SK-N-SH (cell line): ENCODE results near the gene CUL3. TPM values are rescaled to one million over a fixed set of nuclear protein-coding genes. Genes with fewer than 3 reads are reported as not detected.

ENCODE experiments used
- CTCF ChIA-PET: fragments of 300-600, 350-600 bp; formaldehyde crosslinking; extraction: SDS; loops from one replicate; lab custom pipeline; 2021; lab: Yijun Ruan, JAX
- POLR2A ChIA-PET: fragments of 350-600 bp; sonication (Branson Sonifier 250); formaldehyde crosslinking; extraction: SDS; loops from one replicate; lab custom pipeline; 2020; ENCODE audit warnings: antibody characterized with exemption, inconsistent platforms; lab: Yijun Ruan, JAX
- DNase-seq: peaks from one replicate; pipeline ENCODE4 v3.0.0; 2012
- H2AFZ ChIP-seq: fragments of 200-600 bp; sonication (generic); 2 replicates; pipeline ENCODE4 v1.8.1; 2016; ENCODE audit warnings: antibody characterized with exemption, mild to moderate bottlenecking, low read depth
- H3F3A ChIP-seq: fragments of 200-600 bp; sonication (generic); replicated peaks from 2 replicates; pipeline ENCODE3; 2016; ENCODE audit warnings: antibody characterized with exemption, mild to moderate bottlenecking; ENCODE audit not compliant: insufficient read depth
- H3K27ac ChIP-seq, 2 experiments: fragments of 200-500 bp in 1 of 2; fragments of 200-600 bp in 1 of 2; sonication (Bioruptor generic) in 1 of 2; sonication (generic), shearing (Covaris generic) in 1 of 2; 2 replicates each; pipeline versions ENCODE4 v1.5.1 to v1.6.1; 2014 to 2016; ENCODE audit warnings: low read depth in 2 of 2, inconsistent platforms in 1 of 2, low read length in 1 of 2, mild to moderate bottlenecking in 1 of 2, mixed read lengths in 1 of 2
- H3K27me3 ChIP-seq: fragments of 200-600 bp; sonication (generic), shearing (Covaris generic); 2 replicates; pipeline ENCODE4 v1.6.1; 2016; ENCODE audit warnings: mixed run types; ENCODE audit not compliant: insufficient read depth
- H3K36me3 ChIP-seq, 2 experiments: fragments of 200-500 bp in 1 of 2; fragments of 200-600 bp in 1 of 2; sonication (Bioruptor generic) in 1 of 2; sonication (generic) in 1 of 2; replicated peaks in 1 of 2; 2 replicates each; pipeline versions ENCODE3 to v1.5.1; 2014 to 2016; ENCODE audit warnings: low read length in 1 of 2, mild to moderate bottlenecking in 1 of 2; ENCODE audit not compliant: insufficient read depth in 2 of 2, control insufficient read depth in 1 of 2
- H3K4me1 ChIP-seq, 2 experiments: fragments of 200-500 bp in 1 of 2; fragments of 200-600 bp in 1 of 2; sonication (Bioruptor generic) in 1 of 2; sonication (generic), shearing (Covaris generic) in 1 of 2; 2 replicates each; pipeline versions ENCODE4 v1.5.1 to v1.6.1; 2014 to 2016; ENCODE audit warnings: low read depth in 1 of 2, low read length in 1 of 2, mixed run types in 1 of 2; ENCODE audit not compliant: insufficient read depth in 2 of 2, control insufficient read depth in 1 of 2
- H3K4me2 ChIP-seq: fragments of 200-600 bp; sonication (generic), shearing (Covaris generic); 2 replicates; pipeline ENCODE4 v1.6.1; 2017; ENCODE audit warnings: mixed run types
- H3K4me3 ChIP-seq, 2 experiments: fragments of 200-500 bp in 1 of 2; fragments of 200-600 bp in 1 of 2; sonication (Bioruptor generic) in 1 of 2; sonication (generic), shearing (Covaris generic) in 1 of 2; 2 replicates each; pipeline versions ENCODE4 v1.5.1 to v1.8.1; 2014 to 2016; ENCODE audit warnings: low read depth in 2 of 2, inconsistent platforms in 1 of 2, low read length in 1 of 2, mild to moderate bottlenecking in 1 of 2, mixed read lengths in 1 of 2, moderate library complexity in 1 of 2
- H3K79me2 ChIP-seq: fragments of 200-600 bp; sonication (generic); 2 replicates; pipeline ENCODE4 v1.8.1; 2017; ENCODE audit warnings: mild to moderate bottlenecking; ENCODE audit not compliant: insufficient read depth
- H3K9ac ChIP-seq: fragments of 200-600 bp; sonication (generic); 2 replicates; pipeline ENCODE4 v1.6.1; 2017; ENCODE audit warnings: mixed run types
- H3K9me2 ChIP-seq: fragments of 200-600 bp; sonication (generic); 2 replicates; pipeline ENCODE4 v1.6.1; 2017; ENCODE audit warnings: mixed run types
- H3K9me3 ChIP-seq: fragments of 200-600 bp; sonication (generic); 2 replicates; pipeline ENCODE4 v1.6.1; 2017; ENCODE audit warnings: mixed run types, mild to moderate bottlenecking, moderate library complexity
- H4K20me1 ChIP-seq: fragments of 200-600 bp; sonication (generic); 2 replicates; pipeline ENCODE4 v1.6.1; 2017; ENCODE audit warnings: mild to moderate bottlenecking, mixed run types; ENCODE audit not compliant: insufficient read depth
- ELF1 ChIP-seq: IDR thresholded peaks from 2 replicates; pipeline ENCODE4 v1.4.0; 2012
- EP300 ChIP-seq, 2 experiments: IDR thresholded peaks; 2 replicates each; pipeline versions ENCODE4 v1.4.0 to v1.6.1; 2012; ENCODE audit warnings: borderline replicate concordance in 1 of 2, low read depth in 1 of 2, low read length in 1 of 2
- FOSL2 ChIP-seq: IDR thresholded peaks from 2 replicates; pipeline ENCODE4 v1.4.0; 2012; ENCODE audit warnings: low read depth, mild to moderate bottlenecking, moderate library complexity, borderline replicate concordance
- FOXM1 ChIP-seq: IDR thresholded peaks from 2 replicates; pipeline ENCODE4 v1.4.0; 2012; ENCODE audit warnings: low read depth, mild to moderate bottlenecking
- GABPA ChIP-seq: IDR thresholded peaks from 2 replicates; pipeline ENCODE4 v1.4.0; 2012; ENCODE audit warnings: low read depth, mild to moderate bottlenecking
- GATA2 ChIP-seq: sonication (generic); formaldehyde crosslinking; IDR thresholded peaks from 2 replicates; pipeline ENCODE4 v1.5.0; 2020; ENCODE audit warnings: mild to moderate bottlenecking, missing genetic modification reagents
- IRF3 ChIP-seq: fragments of 150-350 bp; IDR thresholded peaks from 2 replicates; pipeline ENCODE4 v1.6.1; 2016; ENCODE audit warnings: mild to moderate bottlenecking, low read depth, low read length
- MAX ChIP-seq: IDR thresholded peaks from 2 replicates; pipeline ENCODE4 v1.4.0; 2012; ENCODE audit warnings: low read depth
- MXI1 ChIP-seq: IDR thresholded peaks from 2 replicates; pipeline ENCODE4 v1.6.1; 2012; ENCODE audit warnings: mild to moderate bottlenecking, low read depth, low read length, improper control_type of control experiment
- NRF1 ChIP-seq: IDR thresholded peaks from 2 replicates; pipeline ENCODE4 v1.6.1; 2012; ENCODE audit warnings: low read depth, mild to moderate bottlenecking, low read length
- PBX3 ChIP-seq: IDR thresholded peaks from 2 replicates; pipeline ENCODE4; 2012
- RAD21 ChIP-seq: IDR thresholded peaks from 2 replicates; pipeline ENCODE4 v1.6.1; 2012; ENCODE audit warnings: mild to moderate bottlenecking, low read length
- RCOR1 ChIP-seq: fragments of 150-350 bp; IDR thresholded peaks from 2 replicates; pipeline ENCODE4 v1.6.1; 2017; ENCODE audit warnings: antibody characterized with exemption, low read length
- REST ChIP-seq: IDR thresholded peaks from 2 replicates; pipeline ENCODE4 v1.6.1; 2012; ENCODE audit warnings: mild to moderate bottlenecking, low read depth, low read length, moderate library complexity
- RXRA ChIP-seq: IDR thresholded peaks from 2 replicates; pipeline ENCODE4 v1.4.0; 2012; ENCODE audit warnings: low read depth, mild to moderate bottlenecking, borderline replicate concordance
- TAF1 ChIP-seq: IDR thresholded peaks from 2 replicates; pipeline ENCODE4 v1.6.1; 2012; ENCODE audit warnings: low read depth, mild to moderate bottlenecking, low read length, moderate library complexity, borderline replicate concordance
- TCF12 ChIP-seq: IDR thresholded peaks from 2 replicates; pipeline ENCODE4 v1.4.0; 2012
- TEAD4 ChIP-seq: IDR thresholded peaks from 2 replicates; pipeline ENCODE4 v1.4.0; 2012; ENCODE audit warnings: mild to moderate bottlenecking, borderline replicate concordance; ENCODE audit not compliant: insufficient read depth
- USF1 ChIP-seq: IDR thresholded peaks from 2 replicates; pipeline ENCODE4 v1.4.0; 2012; ENCODE audit warnings: low read depth, borderline replicate concordance
- YY1 ChIP-seq: IDR thresholded peaks from 2 replicates; pipeline ENCODE4 v1.4.0; 2012; ENCODE audit warnings: low read depth, mild to moderate bottlenecking
- WGBS: methylation state at CpG from one replicate; pipeline ENCODE4 v1.1.6; 2017; ENCODE audit warnings: low lambda C conversion rate; 5-methylcytosine and 5-hydroxymethylcytosine counted together
- polyA plus RNA-seq, 3 experiments: library from polyadenylated mRNA; depleted of rRNA; stranded (reverse); fragments of >200 nt; gene quantifications; 2 replicates each; pipeline ENCODE4 v1.2.3, GENCODE V29; 2012

Gene CUL3
- polyA plus RNA-seq, 1 of the 3 experiments (the other 2 are of a cell fraction) = 17.3 TPM

GRCh38 chr2:224453892-224454291, 131.3 kb downstream of the CUL3 start:
- CTCF ChIA-PET = interaction anchor here (1.5 kb wide), 1 partner anchor 45 kb away, joined by 3 read pairs; no protein-coding TSS in a partner anchor

More at GRCh38 chr2:224453892-224454291, 131.3 kb downstream of the CUL3 start:
- DNase-seq = no peak
- Histone ChIP-seq H3K4me1 (no peaks in the 10 kb centered on the region), H3K9me3 (no peaks in the 10 kb centered on the region), H3K79me2 (no peaks in the 10 kb centered on the region), H3F3A (no peaks in the 10 kb centered on the region), H3K27me3 (no peaks in the 10 kb centered on the region), H3K27ac (no peak overlapping the region), H3K36me3 (no peaks in the 10 kb centered on the region), H2AFZ (no peak overlapping the region), H3K4me3 (no peak overlapping the region), H3K4me2 (no peak overlapping the region), H3K9ac (no peak overlapping the region), H4K20me1 (no peaks in the 10 kb centered on the region), H3K9me2 (no peaks in the 10 kb centered on the region)
- POLR2A ChIA-PET = no interaction called here
- TF ChIP-seq GABPA = no peak
- TF ChIP-seq USF1 = no peak
- no peak for TF ChIP-seq PBX3
- no peak for TF ChIP-seq FOXM1
- TF ChIP-seq IRF3 = no peak
- no peak for TF ChIP-seq GATA2 (CRISPR knock-in tag)
- TF ChIP-seq EP300 (IDR thresholded peaks at IDR 0.05; ENCODE audit: borderline replicate concordance in 1 of 2, low read depth in 1 of 2, low read length in 1 of 2) = no peak
- TF ChIP-seq FOSL2 = no peak
- TF ChIP-seq RXRA = no peak
- TF ChIP-seq TAF1 = no peak
- no peak for TF ChIP-seq MAX
- TF ChIP-seq MXI1 = no peak
- TF ChIP-seq NRF1 = no peak
- no peak for TF ChIP-seq TCF12
- TF ChIP-seq YY1 = no peak
- TF ChIP-seq REST = no peak
- no peak for TF ChIP-seq TEAD4
- no peak for TF ChIP-seq RCOR1
- TF ChIP-seq RAD21 = no peak
- no peak for TF ChIP-seq ELF1
- WGBS = 72% methylated on average over 3 of the region's 3 CpGs
